GM19468 (cell line): Measurements from ENCODE around the gene RNF149.
"Not testable (repeated sequence)": the region's sequence is repeated elsewhere in the genome, so short reads cannot be mapped to it uniquely, and the experiment has no call there.

Experiments used
- ATAC-seq: cut with Tn5 transposase; IDR thresholded peaks from one replicate; pipeline ENCODE4 v1.9.1; 2021; ENCODE audit warnings: mild to moderate bottlenecking, moderate library complexity, moderate number of reproducible peaks; ENCODE audit not compliant: unreplicated experiment; ENCODE audit errors: extremely low read depth

Gene RNF149

DNA sequence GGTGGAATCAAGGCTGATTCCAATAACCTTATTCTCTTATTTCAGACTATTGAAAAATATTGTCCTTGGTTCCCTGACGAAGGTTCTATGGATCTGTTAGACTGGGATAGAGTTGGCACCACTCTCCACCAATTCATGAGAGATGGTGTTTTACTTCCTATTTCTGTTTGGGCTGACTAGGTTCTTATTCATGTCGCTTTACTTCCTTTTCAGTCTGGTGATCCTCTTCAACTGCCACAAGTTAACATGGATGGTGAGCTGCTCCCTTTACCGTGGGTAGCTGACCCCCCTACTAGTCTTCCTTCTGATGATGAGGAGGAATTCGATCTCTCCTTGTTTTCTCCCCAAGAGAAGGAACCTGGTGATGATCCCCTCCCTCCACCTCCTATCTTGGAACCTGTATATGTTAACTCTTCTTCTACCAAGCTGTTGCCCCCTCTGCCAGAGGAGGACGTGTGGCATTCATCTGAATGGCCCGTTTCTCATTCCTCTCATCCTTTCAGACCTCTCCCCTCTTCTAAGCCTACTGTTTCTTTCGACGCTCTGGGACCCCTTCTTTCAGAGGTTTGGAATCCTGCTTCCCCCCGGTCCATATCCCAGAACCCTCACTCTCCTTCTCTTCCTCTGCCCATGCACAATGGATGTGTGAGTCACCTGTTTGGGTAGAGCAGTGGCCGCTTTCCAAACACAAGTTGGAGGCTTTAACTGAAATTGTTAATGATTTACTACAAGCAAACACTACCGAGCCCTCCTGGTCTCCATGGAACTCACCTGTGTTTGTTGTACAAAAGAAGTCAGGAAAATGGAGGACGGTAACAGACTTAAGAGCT lies 69.4 kb downstream of the RNF149 start:
- ATAC-seq = no peak

DNA sequence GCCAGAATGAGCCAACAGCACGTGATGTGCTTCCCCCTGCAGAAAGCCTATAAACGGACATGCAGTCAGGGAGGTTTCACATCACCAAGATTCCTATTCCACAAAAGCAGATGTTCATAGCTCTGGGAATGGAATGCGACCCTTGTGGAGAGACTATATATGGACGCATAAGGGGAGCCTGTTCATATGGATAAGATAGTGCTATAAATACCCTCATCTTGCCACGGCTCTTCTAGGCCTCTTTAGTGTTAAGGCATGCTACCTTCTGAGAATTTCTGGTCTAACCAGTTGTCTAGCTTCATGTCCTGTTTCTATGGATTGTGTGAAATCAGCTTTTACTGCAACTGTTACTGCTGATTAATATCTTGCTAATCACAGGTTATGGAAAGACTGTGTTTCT lies 70.6 kb downstream of the RNF149 start:
- not testable (repeated sequence) for ATAC-seq

DNA sequence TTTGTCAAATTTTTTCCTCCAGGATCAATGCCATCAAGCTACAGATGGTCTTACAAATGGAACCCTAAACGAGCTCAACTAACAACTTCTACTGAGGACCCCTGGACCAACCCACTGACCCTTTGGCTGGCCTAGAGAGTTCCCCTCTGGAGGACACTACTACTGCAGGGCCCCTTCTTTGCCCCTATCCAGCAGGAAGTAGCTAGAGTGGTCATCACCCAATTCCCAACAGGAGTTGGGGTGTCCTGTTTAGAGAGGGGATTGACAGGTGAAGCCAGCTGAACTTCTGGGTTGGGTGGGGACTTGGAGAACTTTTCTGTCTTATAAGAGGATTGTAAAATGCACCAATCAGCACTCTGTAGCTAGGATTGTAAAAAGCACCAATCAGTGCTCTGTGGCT lies 72.5 kb downstream of the RNF149 start:
- not testable (repeated sequence) for ATAC-seq

- ATAC-seq = no peak
Observed at GRCh38 chr2:101234169-101234938, 74.1 kb downstream of the RNF149 start.

DNA sequence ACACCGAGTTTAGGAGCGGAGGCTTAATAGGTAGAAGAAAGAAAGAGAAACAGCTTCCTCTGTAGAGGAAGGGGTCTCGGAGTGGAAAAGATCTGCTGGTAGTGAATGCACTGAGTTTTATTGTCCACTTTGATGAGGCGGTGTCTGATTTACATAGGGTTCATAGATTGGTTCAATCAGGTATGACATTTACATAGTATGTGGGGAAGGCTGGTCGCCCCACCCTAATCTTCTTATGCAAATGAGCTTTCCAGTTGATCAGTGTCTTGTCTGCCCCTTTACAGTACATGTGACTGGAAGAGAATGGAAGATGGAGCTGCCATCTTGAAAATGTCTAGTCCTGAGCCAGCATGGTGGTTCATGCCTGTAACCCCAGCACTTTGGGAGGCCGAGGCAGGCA lies 75.7 kb downstream of the RNF149 start:
- no peak for ATAC-seq

GRCh38 chr2:101231937-101232730 lies 76.4 kb downstream of the RNF149 start:
- ATAC-seq = no peak

GRCh38 chr2:101231240-101231639 lies 77.3 kb downstream of the RNF149 start:
- ATAC-seq = no peak

DNA sequence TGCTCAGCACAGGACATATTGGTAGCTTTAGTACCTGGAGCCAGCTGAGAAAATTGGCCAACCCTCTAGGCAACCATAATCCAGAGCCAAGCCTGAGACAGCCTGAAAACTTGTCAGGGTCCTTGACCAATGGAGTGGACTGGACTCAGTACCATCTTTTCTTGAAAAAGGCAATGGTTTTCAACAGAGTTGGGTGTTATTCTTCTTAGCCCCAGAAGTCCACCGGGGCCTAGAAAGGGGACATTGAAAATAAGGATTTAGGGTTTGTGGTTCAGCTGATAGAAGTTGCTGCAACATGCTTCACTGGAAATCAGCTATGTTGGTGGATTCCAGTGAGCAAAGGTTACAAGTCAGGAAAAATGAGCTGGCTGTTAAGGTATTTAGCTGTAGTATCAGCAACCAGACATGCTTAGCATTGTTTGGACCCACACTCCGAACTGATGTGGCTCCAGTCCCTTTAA lies 77.9 kb downstream of the RNF149 start:
- no peak for ATAC-seq
